ENCODE results near the gene PAK6.

Gene PAK6

DNA sequence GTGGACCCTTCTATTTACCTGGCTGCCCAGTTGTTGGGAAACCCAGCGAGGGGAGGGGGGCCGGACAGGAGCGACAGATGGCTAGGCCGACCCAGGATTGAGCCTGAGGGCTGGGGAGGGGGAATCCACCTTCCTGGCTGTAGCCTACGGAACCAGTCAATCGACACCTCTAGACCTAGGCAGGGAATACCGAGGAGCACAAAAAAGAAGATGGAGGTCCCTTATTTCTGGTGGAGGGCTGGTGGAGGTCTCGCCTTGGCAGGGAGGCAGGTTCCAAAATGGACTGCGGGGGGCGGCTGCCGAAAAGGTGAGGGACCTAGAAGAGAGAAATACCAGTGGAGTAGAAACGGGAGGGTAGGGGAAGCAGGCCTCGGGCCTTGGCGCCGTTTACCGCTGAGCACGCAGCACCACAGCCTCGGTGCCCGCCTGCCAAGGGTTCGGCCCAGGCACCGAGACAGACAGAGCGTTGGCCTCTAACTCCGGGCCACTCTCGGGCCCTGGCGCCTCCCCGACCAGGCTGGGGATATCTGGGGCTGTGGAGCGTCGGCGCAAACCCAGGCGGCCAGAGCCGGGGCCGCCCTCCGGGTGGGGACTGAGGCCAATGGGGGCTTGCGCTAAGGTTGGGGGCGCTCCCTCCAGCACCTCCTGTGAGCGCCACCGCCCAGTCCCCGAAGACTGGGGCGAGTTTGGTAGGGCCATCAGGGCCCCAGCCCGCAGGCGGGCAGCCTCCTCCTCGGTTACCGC is 42.4 kb downstream of the PAK6 start:
- H3K27me3 ChIP-seq (ENCODE audit: insufficient read depth, low read length): no peaks in the 10 kb centered on the region; the same call in 1 of the 2 replicates
- TF ChIP-seq EZH2 (IDR thresholded peaks at IDR 0.05; ENCODE audit: borderline replicate concordance, low read length): no peak
- TF ChIP-seq, protein P1, sequence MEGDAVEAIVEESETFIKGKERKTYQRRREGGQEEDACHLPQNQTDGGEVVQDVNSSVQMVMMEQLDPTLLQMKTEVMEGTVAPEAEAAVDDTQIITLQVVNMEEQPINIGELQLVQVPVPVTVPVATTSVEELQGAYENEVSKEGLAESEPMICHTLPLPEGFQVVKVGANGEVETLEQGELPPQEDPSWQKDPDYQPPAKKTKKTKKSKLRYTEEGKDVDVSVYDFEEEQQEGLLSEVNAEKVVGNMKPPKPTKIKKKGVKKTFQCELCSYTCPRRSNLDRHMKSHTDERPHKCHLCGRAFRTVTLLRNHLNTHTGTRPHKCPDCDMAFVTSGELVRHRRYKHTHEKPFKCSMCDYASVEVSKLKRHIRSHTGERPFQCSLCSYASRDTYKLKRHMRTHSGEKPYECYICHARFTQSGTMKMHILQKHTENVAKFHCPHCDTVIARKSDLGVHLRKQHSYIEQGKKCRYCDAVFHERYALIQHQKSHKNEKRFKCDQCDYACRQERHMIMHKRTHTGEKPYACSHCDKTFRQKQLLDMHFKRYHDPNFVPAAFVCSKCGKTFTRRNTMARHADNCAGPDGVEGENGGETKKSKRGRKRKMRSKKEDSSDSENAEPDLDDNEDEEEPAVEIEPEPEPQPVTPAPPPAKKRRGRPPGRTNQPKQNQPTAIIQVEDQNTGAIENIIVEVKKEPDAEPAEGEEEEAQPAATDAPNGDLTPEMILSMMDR (IDR thresholded peaks at IDR 0.05; ENCODE audit: low read length): no peak
- no peak overlapping the region for H3K4me3 ChIP-seq (ENCODE audit: low read depth, low read length, poor library complexity, severe bottlenecking)
- H3K79me2 ChIP-seq (ENCODE audit: insufficient read depth, low read length): no peaks in the 10 kb centered on the region
- no peak overlapping the region for H3K27ac ChIP-seq (ENCODE audit: low read depth, low read length, poor library complexity, severe bottlenecking)
- no peaks in the 10 kb centered on the region for H3K36me3 ChIP-seq (ENCODE audit: insufficient read depth, low read length)
- no peak overlapping the region for H2AFZ ChIP-seq (ENCODE audit: low read length)
- H3K9me3 ChIP-seq (ENCODE audit: low read length): no peaks in the 10 kb centered on the region
- no peaks in the 10 kb centered on the region for H3K9me2 ChIP-seq (ENCODE audit: low read depth, low read length)
- peaks cover 14% of the 10 kb centered on the region for H3K4me1 ChIP-seq (ENCODE audit: insufficient read depth, low read length, severe bottlenecking)
- H3K9ac ChIP-seq (ENCODE audit: low read length): no peak overlapping the region
- no peaks in the 10 kb centered on the region for H3F3A ChIP-seq (ENCODE audit: insufficient read depth, low read length)
- no peaks in the 10 kb centered on the region for H4K20me1 ChIP-seq (ENCODE audit: insufficient read depth, low read length)
- H3K4me2 ChIP-seq (ENCODE audit: low read length): no peak overlapping the region

DNA sequence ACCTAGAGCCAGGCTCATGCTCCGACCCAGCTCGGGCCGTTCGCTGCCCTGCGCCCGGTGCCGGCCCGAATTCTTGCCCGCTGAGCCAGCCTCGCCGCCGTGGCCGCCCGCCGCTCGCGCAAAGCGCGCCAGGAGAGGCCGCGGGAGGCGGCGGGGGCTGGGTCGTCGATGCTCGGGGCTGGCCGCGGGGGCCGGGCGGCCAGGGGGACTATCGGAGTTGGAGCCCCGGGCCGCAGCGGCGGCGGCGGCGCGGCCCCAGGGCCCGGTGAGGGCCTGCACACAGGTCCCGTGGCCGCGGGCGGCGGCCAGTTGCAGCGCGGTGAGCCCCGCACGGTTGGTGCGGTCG is 42.9 kb downstream of the PAK6 start:
- H3K27ac ChIP-seq (ENCODE audit: low read depth, low read length, poor library complexity, severe bottlenecking): no peak overlapping the region
- no peak overlapping the region for H2AFZ ChIP-seq (ENCODE audit: low read length)
- no peaks in the 10 kb centered on the region for H3F3A ChIP-seq (ENCODE audit: insufficient read depth, low read length)
- no peak for TF ChIP-seq EZH2 (IDR thresholded peaks at IDR 0.05; ENCODE audit: borderline replicate concordance, low read length)
- TF ChIP-seq, protein P1 (IDR thresholded peaks at IDR 0.05; ENCODE audit: low read length): no peak
- H3K36me3 ChIP-seq (ENCODE audit: insufficient read depth, low read length): no peaks in the 10 kb centered on the region
- peak overlapping the region; percentile 73 for H3K4me2 ChIP-seq (ENCODE audit: low read length)
- H3K9me3 ChIP-seq (ENCODE audit: low read length): no peaks in the 10 kb centered on the region
- H3K9ac ChIP-seq (ENCODE audit: low read length): no peak overlapping the region
- H4K20me1 ChIP-seq (ENCODE audit: insufficient read depth, low read length): no peaks in the 10 kb centered on the region
- H3K9me2 ChIP-seq (ENCODE audit: low read depth, low read length): no peaks in the 10 kb centered on the region
- peak overlapping the region; percentile 59 for H3K4me3 ChIP-seq (ENCODE audit: low read depth, low read length, poor library complexity, severe bottlenecking)
- H3K79me2 ChIP-seq (ENCODE audit: insufficient read depth, low read length): no peaks in the 10 kb centered on the region
- no peaks in the 10 kb centered on the region; the same call in 1 of the 2 replicates for H3K27me3 ChIP-seq (ENCODE audit: insufficient read depth, low read length)
- peaks cover 14% of the 10 kb centered on the region for H3K4me1 ChIP-seq (ENCODE audit: insufficient read depth, low read length, severe bottlenecking)

DNA sequence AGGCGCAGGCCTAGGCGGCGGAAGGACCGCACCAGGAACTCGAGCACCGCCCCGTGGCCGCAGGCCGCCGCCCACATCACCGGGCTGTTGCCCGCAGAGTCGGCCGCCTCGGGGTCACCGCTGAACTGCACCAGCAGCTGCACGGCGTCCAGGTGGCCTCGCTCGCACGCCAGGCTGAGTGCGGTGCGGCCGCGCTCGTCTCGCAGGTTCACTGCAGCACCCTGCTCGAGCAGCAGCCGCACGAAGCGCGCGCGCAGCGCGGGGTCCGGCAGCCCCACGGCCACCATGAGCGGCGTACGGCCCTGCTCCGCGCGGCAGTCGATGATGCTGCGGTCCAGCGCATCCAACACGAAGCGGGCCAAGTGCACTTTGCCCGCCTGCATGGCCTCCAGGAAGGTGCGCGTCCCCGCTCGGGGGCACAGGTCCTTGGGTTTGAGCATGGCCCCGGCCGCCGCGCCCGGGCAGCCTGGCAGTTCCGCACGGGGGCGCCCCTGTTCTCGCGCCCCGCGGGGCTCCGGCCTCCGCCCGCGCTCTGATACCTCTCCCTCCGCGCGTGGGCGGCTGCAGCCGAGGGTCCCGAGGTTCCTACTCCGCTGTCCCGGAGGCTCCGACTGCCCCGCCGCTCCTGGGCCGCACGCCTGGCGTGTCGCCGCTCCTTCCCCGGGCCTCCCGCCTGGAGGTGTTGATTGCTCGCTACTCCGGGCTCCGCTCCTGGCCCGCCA is 43.4 kb downstream of the PAK6 start:
- no peaks in the 10 kb centered on the region for H3K36me3 ChIP-seq (ENCODE audit: insufficient read depth, low read length)
- no peak overlapping the region for H3K27ac ChIP-seq (ENCODE audit: low read depth, low read length, poor library complexity, severe bottlenecking)
- no peaks in the 10 kb centered on the region for H3K9me3 ChIP-seq (ENCODE audit: low read length)
- no peaks in the 10 kb centered on the region; the same call in 1 of the 2 replicates for H3K27me3 ChIP-seq (ENCODE audit: insufficient read depth, low read length)
- H3K4me1 ChIP-seq (ENCODE audit: insufficient read depth, low read length, severe bottlenecking): peaks cover 14% of the 10 kb centered on the region
- H3K4me3 ChIP-seq (ENCODE audit: low read depth, low read length, poor library complexity, severe bottlenecking): peak overlapping the region; percentile 59
- peak overlapping the region; percentile 73 for H3K4me2 ChIP-seq (ENCODE audit: low read length)
- peak overlapping the region; percentile 14; the same call in 1 of the 2 replicates for H3K9ac ChIP-seq (ENCODE audit: low read length)
- H4K20me1 ChIP-seq (ENCODE audit: insufficient read depth, low read length): no peaks in the 10 kb centered on the region
- no peak for TF ChIP-seq EZH2 (IDR thresholded peaks at IDR 0.05; ENCODE audit: borderline replicate concordance, low read length)
- TF ChIP-seq, protein P1 (IDR thresholded peaks at IDR 0.05; ENCODE audit: low read length): peak; percentile 68
- no peaks in the 10 kb centered on the region for H3K79me2 ChIP-seq (ENCODE audit: insufficient read depth, low read length)
- no peaks in the 10 kb centered on the region for H3K9me2 ChIP-seq (ENCODE audit: low read depth, low read length)
- no peaks in the 10 kb centered on the region for H3F3A ChIP-seq (ENCODE audit: insufficient read depth, low read length)
- H2AFZ ChIP-seq (ENCODE audit: low read length): no peak overlapping the region

All from OCI-LY1 (cell line).